IgD-negative memory B cell (primary cell): ENCODE measurements around the gene TARP.
A peak's percentile ranks its signal among the peaks of the same experiment; 100 is the strongest.

ENCODE experiments used
- H3K27ac Mint-ChIP-seq, 3 donors: one replicate each; pipeline ENCODE4 v1.8.0; 2020 to 2022; ENCODE audit warnings: mild to moderate bottlenecking in 3 of 3, mixed read lengths in 3 of 3, moderate library complexity in 1 of 3
- H3K27me3 Mint-ChIP-seq: one replicate; pipeline ENCODE4 v1.8.0; 2021; ENCODE audit warnings: mixed read lengths
- H3K36me3 Mint-ChIP-seq: one replicate; pipeline ENCODE4 v1.8.0; 2020; ENCODE audit warnings: mild to moderate bottlenecking, mixed read lengths
- H3K4me1 Mint-ChIP-seq, 3 donors: one replicate each; pipeline ENCODE4 v1.8.0; 2020 to 2022; ENCODE audit warnings: mixed read lengths in 3 of 3, mild to moderate bottlenecking in 1 of 3
- H3K4me3 Mint-ChIP-seq, 4 donors: one replicate each; pipeline ENCODE4 v1.8.0; 2020 to 2022; ENCODE audit warnings: mild to moderate bottlenecking in 4 of 4, mixed read lengths in 4 of 4, moderate library complexity in 3 of 4
- H3K9me3 Mint-ChIP-seq, 3 donors: one replicate each; pipeline ENCODE4 v1.8.0; 2020 to 2021; ENCODE audit warnings: mixed read lengths in 3 of 3, mild to moderate bottlenecking in 1 of 3

The TARP gene

GRCh38 chr7:38310591-38311101, 37.2 kb upstream of the TARP start:
- Mint-ChIP-seq H3K27ac (no peak overlapping the region), H3K36me3 (no peaks in the 10 kb centered on the region), H3K4me1 (peaks cover 0 to 10% (median 4%) of the 10 kb centered on the region in 3 donors), H3K4me3 (peak overlapping the region in 1 of 4 donors; percentile 87), H3K9me3 (peaks cover 2 to 5% (median 3%) of the 10 kb centered on the region in 3 donors), H3K27me3 (peaks cover 23% of the 10 kb centered on the region)

GRCh38 chr7:38309555-38309954, 36.1 kb upstream of the TARP start:
- no peaks in the 10 kb centered on the region for H3K36me3 Mint-ChIP-seq
- peaks cover 2 to 5% (median 3%) of the 10 kb centered on the region in 3 donors for H3K9me3 Mint-ChIP-seq
- H3K27me3 Mint-ChIP-seq = peaks cover 27% of the 10 kb centered on the region
- peaks cover 0 to 10% (median 4%) of the 10 kb centered on the region in 3 donors for H3K4me1 Mint-ChIP-seq
- H3K4me3 Mint-ChIP-seq = peak overlapping the region in 2 of 4 donors; percentile 22 to 63
- H3K27ac Mint-ChIP-seq = no peak overlapping the region

- H3K9me3 Mint-ChIP-seq = peaks cover 2 to 5% (median 3%) of the 10 kb centered on the region in 3 donors
- H3K36me3 Mint-ChIP-seq = no peaks in the 10 kb centered on the region
- peaks cover 29% of the 10 kb centered on the region for H3K27me3 Mint-ChIP-seq
- H3K4me3 Mint-ChIP-seq = no peak overlapping the region
- peaks cover 0 to 10% (median 3%) of the 10 kb centered on the region in 3 donors for H3K4me1 Mint-ChIP-seq
- no peak overlapping the region for H3K27ac Mint-ChIP-seq
Measured at GRCh38 chr7:38308140-38308539, 34.7 kb upstream of the TARP start.

- H3K4me1 Mint-ChIP-seq = peaks cover 0 to 8% (median 3%) of the 10 kb centered on the region in 3 donors
- H3K4me3 Mint-ChIP-seq = no peak overlapping the region
- peaks cover 2 to 5% (median 3%) of the 10 kb centered on the region in 3 donors for H3K9me3 Mint-ChIP-seq
- no peak overlapping the region for H3K27ac Mint-ChIP-seq
- no peaks in the 10 kb centered on the region for H3K36me3 Mint-ChIP-seq
- H3K27me3 Mint-ChIP-seq = peaks cover 24% of the 10 kb centered on the region
Measured at GRCh38 chr7:38307640-38308039, 34.2 kb upstream of the TARP start.

- no peak overlapping the region for H3K27ac Mint-ChIP-seq
- no peaks in the 10 kb centered on the region for H3K36me3 Mint-ChIP-seq
- peaks cover 0 to 5% (median 3%) of the 10 kb centered on the region in 3 donors for H3K4me1 Mint-ChIP-seq
- no peak overlapping the region for H3K4me3 Mint-ChIP-seq
- H3K27me3 Mint-ChIP-seq = peaks cover 23% of the 10 kb centered on the region
- H3K9me3 Mint-ChIP-seq = peaks cover 2 to 5% (median 3%) of the 10 kb centered on the region in 3 donors
Measured at GRCh38 chr7:38306914-38307313, 33.5 kb upstream of the TARP start.

- Mint-ChIP-seq H3K27ac (no peak overlapping the region), H3K4me3 (no peak overlapping the region)
Measured at GRCh38 chr7:38306171-38306570, 32.7 kb upstream of the TARP start.

GRCh38 chr7:38303866-38304265, 30.4 kb upstream of the TARP start:
- no peak overlapping the region for H3K27ac Mint-ChIP-seq
- H3K27me3 Mint-ChIP-seq = peaks cover 19% of the 10 kb centered on the region
- peaks cover 0 to 2% (median 0%) of the 10 kb centered on the region in 3 donors for H3K4me1 Mint-ChIP-seq
- no peak overlapping the region for H3K4me3 Mint-ChIP-seq
- peaks cover 2 to 5% (median 3%) of the 10 kb centered on the region in 3 donors for H3K9me3 Mint-ChIP-seq
- no peaks in the 10 kb centered on the region for H3K36me3 Mint-ChIP-seq

More at GRCh38 chr7:38306171-38306570, 32.7 kb upstream of the TARP start:
- H3K36me3 Mint-ChIP-seq = no peaks in the 10 kb centered on the region
- peaks cover 0 to 3% (median 2%) of the 10 kb centered on the region in 3 donors for H3K4me1 Mint-ChIP-seq
- H3K9me3 Mint-ChIP-seq = peaks cover 2 to 5% (median 3%) of the 10 kb centered on the region in 3 donors
- H3K27me3 Mint-ChIP-seq = peaks cover 24% of the 10 kb centered on the region

- Mint-ChIP-seq H3K9me3 (no peaks in the 10 kb centered on the region), H3K27me3 (peaks cover 15% of the 10 kb centered on the region), H3K27ac (no peak overlapping the region), H3K36me3 (no peaks in the 10 kb centered on the region), H3K4me1 (peaks cover 4 to 10% (median 5%) of the 10 kb centered on the region in 3 donors), H3K4me3 (no peak overlapping the region)
Measured at GRCh38 chr7:38300175-38300574, 26.7 kb upstream of the TARP start.

GRCh38 chr7:38299275-38299931, 26.0 kb upstream of the TARP start:
- H3K4me1 Mint-ChIP-seq = peaks cover 4 to 10% (median 5%) of the 10 kb centered on the region in 3 donors
- H3K27ac Mint-ChIP-seq = peak overlapping the region in 1 of 3 donors; percentile 51

GRCh38 chr7:38296059-38296857, 22.8 kb upstream of the TARP start:
- Mint-ChIP-seq H3K36me3 (no peaks in the 10 kb centered on the region), H3K27me3 (peaks cover 7% of the 10 kb centered on the region), H3K4me1 (peaks cover 4 to 10% (median 5%) of the 10 kb centered on the region in 3 donors), H3K4me3 (peak overlapping the region in 1 of 4 donors; percentile 29), H3K27ac (no peak overlapping the region), H3K9me3 (no peaks in the 10 kb centered on the region)

More at GRCh38 chr7:38299275-38299931, 26.0 kb upstream of the TARP start:
- Mint-ChIP-seq H3K27me3 (peaks cover 12% of the 10 kb centered on the region), H3K4me3 (no peak overlapping the region), H3K36me3 (no peaks in the 10 kb centered on the region), H3K9me3 (no peaks in the 10 kb centered on the region)

GRCh38 chr7:38294926-38295325, 21.5 kb upstream of the TARP start:
- Mint-ChIP-seq H3K4me3 (no peak overlapping the region), H3K36me3 (no peaks in the 10 kb centered on the region), H3K9me3 (no peaks in the 10 kb centered on the region), H3K27me3 (peaks cover 5% of the 10 kb centered on the region), H3K27ac (no peak overlapping the region), H3K4me1 (peaks cover 4 to 10% (median 5%) of the 10 kb centered on the region in 3 donors)

- Mint-ChIP-seq H3K4me1 (peaks cover 4 to 7% (median 5%) of the 10 kb centered on the region in 3 donors), H3K36me3 (no peaks in the 10 kb centered on the region), H3K27ac (no peak overlapping the region), H3K9me3 (no peaks in the 10 kb centered on the region), H3K27me3 (peaks cover 2% of the 10 kb centered on the region), H3K4me3 (no peak overlapping the region)
Measured at GRCh38 chr7:38292442-38292841, 19.0 kb upstream of the TARP start.

GRCh38 chr7:38291650-38292049, 18.2 kb upstream of the TARP start:
- Mint-ChIP-seq H3K27ac (no peak overlapping the region), H3K4me3 (no peak overlapping the region), H3K4me1 (peaks cover 3 to 7% (median 5%) of the 10 kb centered on the region in 3 donors), H3K27me3 (peaks cover 2% of the 10 kb centered on the region), H3K9me3 (no peaks in the 10 kb centered on the region), H3K36me3 (no peaks in the 10 kb centered on the region)

GRCh38 chr7:38291117-38291647, 17.7 kb upstream of the TARP start:
- Mint-ChIP-seq H3K9me3 (no peaks in the 10 kb centered on the region), H3K36me3 (no peaks in the 10 kb centered on the region), H3K4me1 (peaks cover 3 to 6% (median 4%) of the 10 kb centered on the region in 3 donors), H3K4me3 (no peak overlapping the region), H3K27ac (no peak overlapping the region), H3K27me3 (peaks cover 2% of the 10 kb centered on the region)

- H3K4me1 Mint-ChIP-seq = no peaks in the 10 kb centered on the region
- H3K27ac Mint-ChIP-seq = no peak overlapping the region
- H3K4me3 Mint-ChIP-seq = no peak overlapping the region
- H3K9me3 Mint-ChIP-seq = no peaks in the 10 kb centered on the region
- peaks cover 2% of the 10 kb centered on the region for H3K36me3 Mint-ChIP-seq
- peaks cover 16% of the 10 kb centered on the region for H3K27me3 Mint-ChIP-seq
Measured at GRCh38 chr7:38284553-38284952, 11.1 kb upstream of the TARP start.
